CD4-positive, alpha-beta T cell (primary cell): Measurements from ENCODE around the gene DIPK1A. TPM values are rescaled to one million over a fixed set of nuclear protein-coding genes. Genes with fewer than 3 reads are reported as not detected.

Experiments used
- ATAC-seq: fragments of 200-7000 bp; cut with Tn5 transposase; one replicate; pipeline ENCODE4 v1.10.0; 2022; ENCODE audit warnings: mild to moderate bottlenecking; ENCODE audit not compliant: poor library complexity
- CTCF ChIA-PET: fragments of 350-600 bp; sonication (Branson Sonifier 250); formaldehyde crosslinking; loops from one replicate; lab custom pipeline; 2021; ENCODE audit warnings: antibody characterized with exemption, inconsistent platforms; lab: Charles Lee
- POLR2A ChIA-PET: fragments of 350-600 bp; sonication (Branson Sonifier 250); formaldehyde crosslinking; loops from one replicate; lab custom pipeline; 2021; ENCODE audit warnings: antibody characterized with exemption, inconsistent platforms; lab: Charles Lee
- DNase-seq, 14 experiments: peaks; one replicate each; pipeline ENCODE4 v3.0.0-alpha.2; 2013 to 2020; ENCODE audit warnings: mixed read lengths in 2 of 14
- H3K27ac ChIP-seq, 2 donors: one replicate each; pipeline versions ENCODE4 v1.5.1 to v1.7.0; 2013; ENCODE audit warnings: low read length in 2 of 2, low read depth in 1 of 2, mild to moderate bottlenecking in 1 of 2
- H3K27me3 ChIP-seq, 2 experiments: 1 replicate in 1 of 2; 2 replicates in 1 of 2; pipeline versions ENCODE4 v1.6.1 to v1.7.0; 2013; ENCODE audit warnings: low read length in 2 of 2, control low read depth in 1 of 2, mild to moderate bottlenecking in 1 of 2, moderate library complexity in 1 of 2; ENCODE audit not compliant: insufficient read depth in 2 of 2, control insufficient read depth in 1 of 2
- H3K36me3 ChIP-seq: one replicate; pipeline ENCODE4 v1.6.1; 2013; ENCODE audit warnings: low read length, control low read depth; ENCODE audit not compliant: insufficient read depth
- H3K4me1 ChIP-seq: one replicate; pipeline ENCODE4 v1.6.1; 2013; ENCODE audit warnings: low read length, control low read depth; ENCODE audit not compliant: insufficient read depth
- H3K4me3 ChIP-seq: one replicate; pipeline ENCODE4 v1.5.1; 2013; ENCODE audit warnings: mild to moderate bottlenecking, low read length, moderate library complexity
- H3K9me3 ChIP-seq, 2 experiments: 1 replicate in 1 of 2; 2 replicates in 1 of 2; pipeline versions ENCODE4 v1.6.1 to v1.7.0; 2013; ENCODE audit warnings: low read length in 2 of 2, mild to moderate bottlenecking in 2 of 2, control low read depth in 1 of 2, moderate library complexity in 1 of 2; ENCODE audit not compliant: control insufficient read depth in 1 of 2, insufficient read depth in 1 of 2
- H3K27ac Mint-ChIP-seq: one replicate; pipeline ENCODE4 v1.8.0; 2020; ENCODE audit warnings: mixed read lengths
- H3K27me3 Mint-ChIP-seq: one replicate; pipeline ENCODE4 v1.8.0; 2021; ENCODE audit warnings: mixed read lengths
- H3K36me3 Mint-ChIP-seq: one replicate; pipeline ENCODE4 v1.8.0; 2021; ENCODE audit warnings: low read depth, mixed read lengths
- H3K4me1 Mint-ChIP-seq: one replicate; pipeline ENCODE4 v1.8.0; 2021; ENCODE audit warnings: low read depth, mixed read lengths
- H3K4me3 Mint-ChIP-seq: one replicate; pipeline ENCODE4 v1.8.0; 2020; ENCODE audit warnings: mild to moderate bottlenecking, mixed read lengths
- H3K9me3 Mint-ChIP-seq: one replicate; pipeline ENCODE4 v1.8.0; 2020; ENCODE audit warnings: mixed read lengths
- CTCF ChIP-seq: fragments of 200-600 bp; IDR thresholded peaks from one replicate; pipeline ENCODE4 v1.8.0; 2022; ENCODE audit warnings: antibody characterized with exemption, mild to moderate bottlenecking
- intact Hi-C, 2 experiments: fragments of 100-400 bp; cut with DNase I in 1 of 2; cut with micrococcal nuclease in 1 of 2; formaldehyde crosslinking; loops; one replicate each; pipeline versions ENCODE4 v1.15.1 to v1.9.0; 2023 to 2025; cut with DNase I, micrococcal nuclease
- total RNA-seq, 174 experiments: library from RNA in 2 of 174; stranded (reverse) in 2 of 174; gene quantifications; one replicate each; pipeline ENCODE4 v1.2.3 and lab custom pipeline; 2021 to 2026

DIPK1A gene
- total RNA-seq, 2 experiments from 2014 or later, result 7.0 to 7.3 TPM

GRCh38 chr1:92837062-92837461 lies 124.2 kb downstream of the DIPK1A start:
- Mint-ChIP-seq H3K27ac (peak overlapping the region; percentile 97), H3K9me3 (no peaks in the 10 kb centered on the region), H3K27me3 (no peaks in the 10 kb centered on the region), H3K4me3 (peak overlapping the region; percentile 54), H3K4me1 (peaks cover 88% of the 10 kb centered on the region), H3K36me3 (peaks cover 100% of the 10 kb centered on the region)
- Histone ChIP-seq H3K9me3 (no peaks in the 10 kb centered on the region), H3K27ac (no peak overlapping the region), H3K4me3 (no peak overlapping the region), H3K27me3 (no peaks in the 10 kb centered on the region), H3K36me3 (peaks cover 91% of the 10 kb centered on the region), H3K4me1 (peaks cover 32% of the 10 kb centered on the region)
- CTCF ChIA-PET, result no interaction called here
- no peak for ATAC-seq
- POLR2A ChIA-PET, result interaction anchor here (1.0 kb wide), 1 partner anchor 123 kb away, joined by 4 read pairs; no protein-coding TSS in a partner anchor
- intact Hi-C loops, result loop anchor here in 1 of 2 experiments (10.0 kb wide), 3 partner anchors 542 to 1812 kb away; partner anchors contain the start of genes DNTTIP2, GLMN, RPAP2 and ZNF644
- TF ChIP-seq CTCF, result no peak
- no peak for DNase-seq

- Mint-ChIP-seq H3K36me3 (peaks cover 80% of the 10 kb centered on the region), H3K27me3 (no peaks in the 10 kb centered on the region), H3K4me3 (peak overlapping the region; percentile 96), H3K9me3 (no peaks in the 10 kb centered on the region), H3K27ac (peak overlapping the region; percentile 97), H3K4me1 (peaks cover 79% of the 10 kb centered on the region)
- CTCF ChIA-PET, result no interaction called here
- POLR2A ChIA-PET, result no interaction called here
- no peak for TF ChIP-seq CTCF
- Histone ChIP-seq H3K27me3 (no peaks in the 10 kb centered on the region), H3K9me3 (no peaks in the 10 kb centered on the region), H3K4me3 (no peak overlapping the region), H3K36me3 (peaks cover 66% of the 10 kb centered on the region), H3K27ac (peak overlapping the region in 1 of 2 donors; percentile 85), H3K4me1 (peaks cover 32% of the 10 kb centered on the region)
- DNase-seq (no peak), ATAC-seq (no peak)
- intact Hi-C loops, result loop anchor here in 1 of 2 experiments (5.0 to 10.0 kb wide), 6 partner anchors 348 to 1810 kb away; partner anchors contain the start of genes BTBD8, CCDC18, DNTTIP2 and DR1
Measured at GRCh38 chr1:92834617-92835016, 126.6 kb downstream of the DIPK1A start.

GRCh38 chr1:92833840-92834239 lies 127.4 kb downstream of the DIPK1A start:
- DNase-seq, result no peak
- TF ChIP-seq CTCF, result no peak
- peak overlapping the region; percentile 97 for H3K27ac Mint-ChIP-seq
- H3K4me1 ChIP-seq, result peaks cover 31% of the 10 kb centered on the region
- peak overlapping the region; percentile 85 to 92 for H3K27ac ChIP-seq
- no peaks in the 10 kb centered on the region for H3K27me3 ChIP-seq
- peaks cover 58% of the 10 kb centered on the region for H3K36me3 ChIP-seq
- ATAC-seq, result no peak
- H3K4me3 ChIP-seq, result peak overlapping the region; percentile 68
- peaks cover 72% of the 10 kb centered on the region for H3K36me3 Mint-ChIP-seq
- POLR2A ChIA-PET, result no interaction called here
- H3K4me3 Mint-ChIP-seq, result peak overlapping the region; percentile 96
- intact Hi-C loops, result loop anchor here in 1 of 2 experiments (5.0 to 10.0 kb wide), 6 partner anchors 348 to 1809 kb away; partner anchors contain the start of genes BTBD8, CCDC18, DNTTIP2 and DR1
- H3K9me3 ChIP-seq, result no peaks in the 10 kb centered on the region
- H3K4me1 Mint-ChIP-seq, result peaks cover 73% of the 10 kb centered on the region
- CTCF ChIA-PET, result no interaction called here
- no peaks in the 10 kb centered on the region for H3K9me3 Mint-ChIP-seq
- no peaks in the 10 kb centered on the region for H3K27me3 Mint-ChIP-seq
